Astrocyte (in vitro differentiated cells and primary cell): ENCODE measurements around the gene CACNA1B. TPM values are rescaled to one million over a fixed set of nuclear protein-coding genes. Genes with fewer than 3 reads are reported as not detected.
"Not testable (repeated sequence)": the region's sequence is repeated elsewhere in the genome, so short reads cannot be mapped to it uniquely, and the experiment has no call there.

Experiments used
- DNase-seq: peaks from one replicate; pipeline ENCODE4 v3.0.0-alpha.2; 2010; ENCODE audit warnings: low read depth
- FAIRE-seq: peaks from 2 replicates; lab custom pipeline; 2011; peaks lifted over from hg19 to GRCh38; lab: Jason Lieb, UNC
- H2AFZ ChIP-seq: 2 replicates; pipeline ENCODE4 v1.6.0; 2012; ENCODE audit warnings: low read depth, low read length, inconsistent platforms
- H3K27ac ChIP-seq: 2 replicates; pipeline ENCODE4 v1.5.1; 2011; ENCODE audit warnings: low read depth, low read length, inconsistent platforms
- H3K27me3 ChIP-seq: 2 replicates; pipeline ENCODE4 v1.6.0; 2011; ENCODE audit warnings: low read length, inconsistent platforms; ENCODE audit not compliant: insufficient read depth
- H3K36me3 ChIP-seq: 2 replicates; pipeline ENCODE4 v1.5.1; 2011; ENCODE audit warnings: low read length, inconsistent platforms; ENCODE audit not compliant: insufficient read depth
- H3K4me1 ChIP-seq: 2 replicates; pipeline ENCODE4 v1.5.1; 2011; ENCODE audit warnings: low read length, inconsistent platforms; ENCODE audit not compliant: insufficient read depth
- H3K4me2 ChIP-seq: 2 replicates; pipeline ENCODE4 v1.6.0; 2012; ENCODE audit warnings: low read length, inconsistent platforms
- H3K4me3 ChIP-seq: 2 replicates; pipeline ENCODE4 v1.5.1; 2011; ENCODE audit warnings: low read depth, mild to moderate bottlenecking, low read length, inconsistent platforms; ENCODE audit not compliant: insufficient read depth
- H3K79me2 ChIP-seq: 2 replicates; pipeline ENCODE4 v1.6.0; 2012; ENCODE audit warnings: mild to moderate bottlenecking, low read length, inconsistent platforms; ENCODE audit not compliant: insufficient read depth
- H3K9ac ChIP-seq: 2 replicates; pipeline ENCODE4 v1.6.0; 2012; ENCODE audit warnings: mild to moderate bottlenecking, low read length, inconsistent platforms
- H3K9me3 ChIP-seq: 2 replicates; pipeline ENCODE4 v1.5.1; 2012; ENCODE audit warnings: low read depth, mild to moderate bottlenecking, low read length, inconsistent platforms; ENCODE audit not compliant: insufficient read depth
- H4K20me1 ChIP-seq: 2 replicates; pipeline ENCODE4 v1.6.0; 2012; ENCODE audit warnings: low read length, inconsistent platforms; ENCODE audit not compliant: insufficient read depth
- H3K27ac Mint-ChIP-seq: one replicate; pipeline ENCODE4 v1.8.0; 2021; ENCODE audit warnings: mild to moderate bottlenecking, mixed read lengths; ENCODE audit not compliant: unreplicated experiment
- H3K27me3 Mint-ChIP-seq: one replicate; pipeline ENCODE4 v1.8.0; 2021; ENCODE audit warnings: low read depth, mixed read lengths; ENCODE audit not compliant: unreplicated experiment
- H3K36me3 Mint-ChIP-seq: one replicate; pipeline ENCODE4 v1.8.0; 2021; ENCODE audit warnings: low read depth, mixed read lengths; ENCODE audit not compliant: unreplicated experiment
- H3K4me1 Mint-ChIP-seq: one replicate; pipeline ENCODE4 v1.8.0; 2021; ENCODE audit warnings: low read depth, mixed read lengths; ENCODE audit not compliant: unreplicated experiment
- H3K4me3 Mint-ChIP-seq: one replicate; pipeline ENCODE4 v1.8.0; 2021; ENCODE audit warnings: mild to moderate bottlenecking, moderate library complexity, mixed read lengths; ENCODE audit not compliant: unreplicated experiment
- H3K9me3 Mint-ChIP-seq: one replicate; pipeline ENCODE4 v1.8.0; 2021; ENCODE audit warnings: mild to moderate bottlenecking, mixed read lengths; ENCODE audit not compliant: unreplicated experiment
- EZH2 ChIP-seq: IDR thresholded peaks from 2 replicates; pipeline ENCODE4 v1.6.1; 2012; ENCODE audit warnings: mild to moderate bottlenecking, low read length, inconsistent platforms; ENCODE audit not compliant: insufficient read depth
- total RNA-seq: library from RNA; stranded (reverse); gene quantifications from 2 replicates; pipeline ENCODE4 v1.2.1, GENCODE V29; 2021
- TF ChIP-seq, protein P1 (sequence below): IDR thresholded peaks from 2 replicates; pipeline ENCODE4 v1.5.1; 2011; ENCODE audit warnings: low read depth, mild to moderate bottlenecking, inconsistent platforms, low read length, moderate library complexity; ENCODE audit not compliant: insufficient read depth

Gene CACNA1B
- total RNA-seq, 1 donor from 2014 or later = 3.1 TPM

DNA sequence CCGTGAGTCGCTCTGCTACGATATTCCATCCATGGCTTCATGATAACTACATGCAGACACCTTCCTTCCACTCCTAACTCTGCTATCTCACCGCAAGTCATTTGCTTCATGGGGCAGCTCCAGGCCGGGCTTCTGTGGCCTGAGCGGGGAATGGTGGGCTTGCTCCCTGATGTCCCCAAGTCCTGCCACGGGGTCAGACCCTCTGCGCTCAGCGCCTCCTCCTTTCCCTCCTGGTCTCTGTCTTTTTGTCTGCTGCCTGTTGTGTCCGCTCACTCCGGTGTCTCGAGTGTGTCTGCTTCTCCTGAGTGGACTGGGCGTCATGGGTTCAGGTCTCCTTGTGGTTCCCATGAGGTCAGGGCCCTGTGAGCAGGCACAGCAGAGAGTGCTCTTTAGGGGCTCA is 139.6 kb downstream of the CACNA1B start:
- Mint-ChIP-seq H3K9me3 (no peaks in the 10 kb centered on the region), H3K4me3 (no peak overlapping the region), H3K36me3 (no peaks in the 10 kb centered on the region), H3K27ac (peak overlapping the region; percentile 35), H3K27me3 (peaks cover 36% of the 10 kb centered on the region), H3K4me1 (no peaks in the 10 kb centered on the region)
- DNase-seq (no peak), FAIRE-seq (no peak)
- H3K4me3 ChIP-seq = no peak overlapping the region
- H3K4me1 ChIP-seq = no peaks in the 10 kb centered on the region
- no peak overlapping the region for H3K27ac ChIP-seq
- H3K36me3 ChIP-seq = no peaks in the 10 kb centered on the region
- H3K79me2 ChIP-seq = no peaks in the 10 kb centered on the region
- no peak overlapping the region for H2AFZ ChIP-seq
- TF ChIP-seq, protein P1, sequence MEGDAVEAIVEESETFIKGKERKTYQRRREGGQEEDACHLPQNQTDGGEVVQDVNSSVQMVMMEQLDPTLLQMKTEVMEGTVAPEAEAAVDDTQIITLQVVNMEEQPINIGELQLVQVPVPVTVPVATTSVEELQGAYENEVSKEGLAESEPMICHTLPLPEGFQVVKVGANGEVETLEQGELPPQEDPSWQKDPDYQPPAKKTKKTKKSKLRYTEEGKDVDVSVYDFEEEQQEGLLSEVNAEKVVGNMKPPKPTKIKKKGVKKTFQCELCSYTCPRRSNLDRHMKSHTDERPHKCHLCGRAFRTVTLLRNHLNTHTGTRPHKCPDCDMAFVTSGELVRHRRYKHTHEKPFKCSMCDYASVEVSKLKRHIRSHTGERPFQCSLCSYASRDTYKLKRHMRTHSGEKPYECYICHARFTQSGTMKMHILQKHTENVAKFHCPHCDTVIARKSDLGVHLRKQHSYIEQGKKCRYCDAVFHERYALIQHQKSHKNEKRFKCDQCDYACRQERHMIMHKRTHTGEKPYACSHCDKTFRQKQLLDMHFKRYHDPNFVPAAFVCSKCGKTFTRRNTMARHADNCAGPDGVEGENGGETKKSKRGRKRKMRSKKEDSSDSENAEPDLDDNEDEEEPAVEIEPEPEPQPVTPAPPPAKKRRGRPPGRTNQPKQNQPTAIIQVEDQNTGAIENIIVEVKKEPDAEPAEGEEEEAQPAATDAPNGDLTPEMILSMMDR = no peak
- no peak for TF ChIP-seq EZH2
- no peak overlapping the region for H3K9ac ChIP-seq
- H3K4me2 ChIP-seq = no peak overlapping the region
- no peaks in the 10 kb centered on the region for H3K27me3 ChIP-seq
- no peaks in the 10 kb centered on the region for H4K20me1 ChIP-seq
- no peaks in the 10 kb centered on the region for H3K9me3 ChIP-seq

DNA sequence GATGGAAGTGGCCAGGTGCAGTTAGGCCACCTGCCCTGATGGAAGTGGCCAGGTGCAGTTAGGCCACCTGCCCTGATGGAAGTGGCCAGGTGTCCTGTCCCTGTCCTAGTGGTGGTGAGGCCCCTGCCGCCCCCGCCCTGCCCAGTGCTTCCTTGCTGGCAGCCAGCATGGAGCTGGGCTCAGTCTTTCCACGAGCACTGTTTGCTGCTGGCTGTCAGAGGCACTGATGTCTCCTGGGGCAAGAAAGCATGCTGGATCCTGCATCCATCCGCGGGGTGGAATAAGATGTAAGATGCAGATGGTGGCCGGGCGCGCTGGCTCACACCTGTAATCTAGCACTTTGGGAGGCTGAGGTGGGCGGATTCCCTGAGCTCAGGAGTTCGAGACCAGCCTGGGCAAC is 141.9 kb downstream of the CACNA1B start:
- H2AFZ ChIP-seq, H3K9me3 Mint-ChIP-seq, H3K27ac ChIP-seq, H3K4me3 ChIP-seq, H3K4me1 ChIP-seq, H3K4me1 Mint-ChIP-seq, H4K20me1 ChIP-seq, H3K4me3 Mint-ChIP-seq, H3K36me3 Mint-ChIP-seq, H3K36me3 ChIP-seq, H3K27ac Mint-ChIP-seq, H3K27me3 ChIP-seq, H3K79me2 ChIP-seq, H3K9me3 ChIP-seq, H3K9ac ChIP-seq, H3K4me2 ChIP-seq, FAIRE-seq, DNase-seq: not testable (repeated sequence)
- peaks cover 32% of the 10 kb centered on the region for H3K27me3 Mint-ChIP-seq

DNA sequence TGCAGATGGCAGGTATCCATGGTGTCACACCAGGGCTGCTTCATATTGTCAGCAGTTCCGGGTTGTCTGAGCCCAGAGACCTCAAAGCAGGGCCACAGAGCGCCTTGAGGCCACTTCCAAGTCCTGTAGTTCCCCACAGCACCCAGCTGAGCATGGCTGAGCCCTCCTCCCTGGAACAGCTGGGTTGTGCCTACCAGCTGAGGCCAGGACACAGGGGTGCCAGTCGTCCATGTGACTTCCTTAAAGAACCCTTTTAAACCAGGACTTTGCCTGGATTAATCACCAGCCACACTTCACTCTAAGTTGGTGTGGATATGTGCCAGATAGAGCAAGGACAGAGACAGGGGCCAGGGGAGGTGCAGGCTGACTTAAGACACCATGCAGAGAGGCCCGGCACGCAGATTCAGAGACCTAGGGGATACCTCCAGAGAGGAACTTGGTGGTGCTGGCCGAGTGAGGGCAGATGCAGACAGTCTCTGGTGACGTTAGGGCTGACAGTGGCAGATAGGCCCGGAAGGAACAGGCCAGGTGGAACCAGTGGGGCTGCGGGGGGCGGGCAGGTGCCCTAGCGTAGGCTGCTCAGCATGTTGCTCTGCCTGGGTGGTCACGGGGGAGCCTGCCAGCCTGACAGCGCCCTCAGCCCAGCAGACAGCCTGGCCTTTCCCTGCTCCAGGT is 142.7 kb downstream of the CACNA1B start:
- H3K4me3 Mint-ChIP-seq = no peak overlapping the region
- Histone ChIP-seq H3K9me3 (no peaks in the 10 kb centered on the region), H3K9ac (no peak overlapping the region), H3K4me3 (no peak overlapping the region), H3K27ac (no peak overlapping the region), H3K36me3 (no peaks in the 10 kb centered on the region), H3K4me2 (no peak overlapping the region), H3K27me3 (peaks cover 7% of the 10 kb centered on the region), H3K4me1 (no peaks in the 10 kb centered on the region), H3K79me2 (no peaks in the 10 kb centered on the region), H4K20me1 (no peaks in the 10 kb centered on the region), H2AFZ (no peak overlapping the region)
- H3K4me1 Mint-ChIP-seq = no peaks in the 10 kb centered on the region
- DNase-seq (no peak), FAIRE-seq (no peak)
- peaks cover 37% of the 10 kb centered on the region for H3K27me3 Mint-ChIP-seq
- no peak for TF ChIP-seq EZH2
- TF ChIP-seq, protein P1 = no peak
- peaks cover 6% of the 10 kb centered on the region for H3K9me3 Mint-ChIP-seq
- H3K36me3 Mint-ChIP-seq = peaks cover 5% of the 10 kb centered on the region
- no peak overlapping the region for H3K27ac Mint-ChIP-seq
